ENCODE data around the gene WNT2. TPM values are rescaled to one million over a fixed set of nuclear protein-coding genes. Genes with fewer than 3 reads are reported as not detected.
A peak's percentile ranks its signal among the peaks of the same experiment; 100 is the strongest.

Gene WNT2
- total RNA-seq, 4 donors from 2014 or later, result 0.69 to 3.7 (median 1.9) TPM

- intact Hi-C loops (cut with DNase I), result no loop called here
- no peak overlapping the region for H3K27ac ChIP-seq (replicated peaks in 1 of 4)
- no peaks in the 10 kb centered on the region for H3K4me1 ChIP-seq
- WGBS, result 82% methylated on average over 5 of the region's 5 CpGs
- H3K27me3 ChIP-seq, result no peaks in the 10 kb centered on the region
- no peak overlapping the region for H3K4me3 ChIP-seq
- TF ChIP-seq POLR2A (IDR thresholded peaks at IDR 0.05; ENCODE audit: low read depth) (no peak), EP300 (IDR thresholded peaks at IDR 0.05) (no peak), POLR2AphosphoS5 (IDR thresholded peaks at IDR 0.05) (no peak)
- TF ChIP-seq, protein P1, sequence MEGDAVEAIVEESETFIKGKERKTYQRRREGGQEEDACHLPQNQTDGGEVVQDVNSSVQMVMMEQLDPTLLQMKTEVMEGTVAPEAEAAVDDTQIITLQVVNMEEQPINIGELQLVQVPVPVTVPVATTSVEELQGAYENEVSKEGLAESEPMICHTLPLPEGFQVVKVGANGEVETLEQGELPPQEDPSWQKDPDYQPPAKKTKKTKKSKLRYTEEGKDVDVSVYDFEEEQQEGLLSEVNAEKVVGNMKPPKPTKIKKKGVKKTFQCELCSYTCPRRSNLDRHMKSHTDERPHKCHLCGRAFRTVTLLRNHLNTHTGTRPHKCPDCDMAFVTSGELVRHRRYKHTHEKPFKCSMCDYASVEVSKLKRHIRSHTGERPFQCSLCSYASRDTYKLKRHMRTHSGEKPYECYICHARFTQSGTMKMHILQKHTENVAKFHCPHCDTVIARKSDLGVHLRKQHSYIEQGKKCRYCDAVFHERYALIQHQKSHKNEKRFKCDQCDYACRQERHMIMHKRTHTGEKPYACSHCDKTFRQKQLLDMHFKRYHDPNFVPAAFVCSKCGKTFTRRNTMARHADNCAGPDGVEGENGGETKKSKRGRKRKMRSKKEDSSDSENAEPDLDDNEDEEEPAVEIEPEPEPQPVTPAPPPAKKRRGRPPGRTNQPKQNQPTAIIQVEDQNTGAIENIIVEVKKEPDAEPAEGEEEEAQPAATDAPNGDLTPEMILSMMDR (IDR thresholded peaks at IDR 0.05), result no peak
- no peaks in the 10 kb centered on the region for H3K9me3 ChIP-seq
- no peaks in the 10 kb centered on the region for H3K36me3 ChIP-seq
- DNase-seq (ENCODE audit: extremely low spot score), result peak; percentile 68
Measured at GRCh38 chr7:117285826-117286225, 37.0 kb downstream of the WNT2 start.

DNA sequence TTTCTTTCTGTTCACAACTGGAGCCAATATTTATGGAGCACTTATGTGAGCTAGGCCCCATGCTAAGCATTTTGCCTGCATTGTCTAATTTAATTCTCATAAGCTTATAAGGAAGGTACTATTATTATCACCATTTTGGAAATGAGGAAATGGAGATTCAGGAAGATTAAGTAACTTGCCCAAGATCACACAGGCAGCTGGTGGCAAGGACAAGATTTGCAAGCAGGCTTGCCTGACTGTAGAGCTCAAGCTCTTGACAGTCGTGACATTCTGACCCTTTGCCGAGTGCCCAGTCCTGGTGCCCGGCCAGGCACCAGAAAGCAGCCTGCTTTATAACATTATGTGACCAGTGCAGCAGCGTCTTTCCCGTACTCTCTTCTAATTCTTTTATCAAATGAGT lies 38.2 kb downstream of the WNT2 start:
- H3K9me3 ChIP-seq, result no peaks in the 10 kb centered on the region
- H3K27ac ChIP-seq (replicated peaks in 1 of 4), result no peak overlapping the region
- 95% methylated on average over 5 of the region's 5 CpGs for WGBS
- no peak for TF ChIP-seq POLR2A (IDR thresholded peaks at IDR 0.05; ENCODE audit: low read depth)
- intact Hi-C loops (cut with DNase I), result no loop called here
- H3K27me3 ChIP-seq, result no peaks in the 10 kb centered on the region
- H3K36me3 ChIP-seq, result no peaks in the 10 kb centered on the region
- peak; percentile 77 for DNase-seq (ENCODE audit: extremely low spot score)
- H3K4me1 ChIP-seq, result no peaks in the 10 kb centered on the region
- no peak overlapping the region for H3K4me3 ChIP-seq

DNA sequence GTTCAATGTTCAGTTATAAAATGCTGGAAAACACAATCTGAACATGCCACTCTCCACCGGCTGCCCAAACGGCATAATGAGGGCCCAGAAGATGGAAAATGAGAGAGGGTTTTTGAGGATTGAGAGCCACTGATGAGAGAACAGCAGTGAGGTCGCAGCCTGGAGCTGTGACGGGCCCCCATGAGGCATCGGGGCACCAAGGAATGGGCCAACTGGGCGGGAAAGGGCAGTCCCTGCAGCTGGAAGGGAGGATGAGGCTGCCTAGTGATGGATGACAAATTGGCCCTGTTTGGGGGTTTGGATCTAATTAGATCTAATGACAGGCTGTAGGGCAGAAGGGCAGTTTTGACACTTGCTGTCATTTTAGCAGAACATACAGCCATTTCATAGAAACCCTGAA lies 39.1 kb downstream of the WNT2 start:
- 84% methylated on average over 6 of the region's 6 CpGs for WGBS
- H3K9me3 ChIP-seq, result no peaks in the 10 kb centered on the region
- H3K27ac ChIP-seq (replicated peaks in 1 of 4), result no peak overlapping the region
- DNase-seq (ENCODE audit: extremely low spot score), result peak; percentile 57
- no peaks in the 10 kb centered on the region for H3K4me1 ChIP-seq
- no peaks in the 10 kb centered on the region for H3K27me3 ChIP-seq
- no peaks in the 10 kb centered on the region for H3K36me3 ChIP-seq
- TF ChIP-seq EP300 (IDR thresholded peaks at IDR 0.05) (no peak), POLR2A (IDR thresholded peaks at IDR 0.05; ENCODE audit: low read depth) (no peak), POLR2AphosphoS5 (IDR thresholded peaks at IDR 0.05) (no peak)
- TF ChIP-seq, protein P1 (IDR thresholded peaks at IDR 0.05), result no peak
- no peak overlapping the region for H3K4me3 ChIP-seq
- intact Hi-C loops (cut with DNase I), result no loop called here

GRCh38 chr7:117283371-117283770 lies 39.5 kb downstream of the WNT2 start:
- Histone ChIP-seq H3K9me3 (no peaks in the 10 kb centered on the region), H3K27ac (replicated peaks in 1 of 4) (no peak overlapping the region), H3K27me3 (no peaks in the 10 kb centered on the region), H3K36me3 (no peaks in the 10 kb centered on the region), H3K4me1 (no peaks in the 10 kb centered on the region), H3K4me3 (no peak overlapping the region)
- 84% methylated on average over 3 of the region's 3 CpGs for whole genome bisulfite sequencing
- peak; percentile 37 for DNase-seq (ENCODE audit: extremely low spot score)
- intact Hi-C loops (cut with DNase I), result no loop called here
- TF ChIP-seq POLR2A (IDR thresholded peaks at IDR 0.05; ENCODE audit: low read depth), result no peak
- TF ChIP-seq EP300 (IDR thresholded peaks at IDR 0.05), result no peak
- TF ChIP-seq, protein P1 (IDR thresholded peaks at IDR 0.05), result no peak
- TF ChIP-seq POLR2AphosphoS5 (IDR thresholded peaks at IDR 0.05), result no peak

- no peak for TF ChIP-seq POLR2AphosphoS5 (IDR thresholded peaks at IDR 0.05)
- TF ChIP-seq, protein P1 (IDR thresholded peaks at IDR 0.05), result no peak
- TF ChIP-seq EP300 (IDR thresholded peaks at IDR 0.05), result no peak
- TF ChIP-seq POLR2A (IDR thresholded peaks at IDR 0.05; ENCODE audit: low read depth), result no peak
- Histone ChIP-seq H3K36me3 (no peaks in the 10 kb centered on the region), H3K27me3 (no peaks in the 10 kb centered on the region), H3K4me1 (no peaks in the 10 kb centered on the region), H3K27ac (replicated peaks in 1 of 4) (no peak overlapping the region), H3K9me3 (no peaks in the 10 kb centered on the region), H3K4me3 (no peak overlapping the region)
- DNase-seq (ENCODE audit: extremely low spot score), result no peak
- intact Hi-C loops (cut with DNase I), result no loop called here
- 40% methylated on average over 1 of the region's 1 CpG for WGBS
Measured at GRCh38 chr7:117282239-117282812, 40.5 kb downstream of the WNT2 start.
